LNCaP clone FGC (cell line): Measurements from ENCODE around the gene SWAP70.
"Not testable (repeated sequence)": the region's sequence is repeated elsewhere in the genome, so short reads cannot be mapped to it uniquely, and the experiment has no call there.

Experiments used
- DNase-seq: peaks from one replicate; pipeline ENCODE4 v3.0.0-alpha.2; 2011; ENCODE audit warnings: low read depth
- H3K4me3 ChIP-seq: 2 replicates; pipeline ENCODE4 v1.5.1; 2011; ENCODE audit warnings: mild to moderate bottlenecking, low read depth, low read length, control low read depth
- CTCF ChIP-seq: IDR thresholded peaks from 2 replicates; pipeline ENCODE4 v1.5.1; 2012; ENCODE audit warnings: mild to moderate bottlenecking; ENCODE audit not compliant: control insufficient read depth, insufficient read depth; ENCODE audit errors: extremely low read depth

SWAP70 gene

GRCh38 chr11:9738116-9738515, 74.2 kb downstream of the SWAP70 start:
- no peak for DNase-seq
- H3K4me3 ChIP-seq: no peak overlapping the region
- TF ChIP-seq CTCF: no peak

- no peak for TF ChIP-seq CTCF
- no peak overlapping the region for H3K4me3 ChIP-seq
- no peak for DNase-seq
These were observed 74.8 kb downstream of the SWAP70 start for GRCh38 chr11:9738707-9739106.

GRCh38 chr11:9739123-9739900, 75.4 kb downstream of the SWAP70 start:
- TF ChIP-seq CTCF: no peak
- DNase-seq: no peak
- H3K4me3 ChIP-seq: no peak overlapping the region

GRCh38 chr11:9740202-9740883, 76.5 kb downstream of the SWAP70 start:
- H3K4me3 ChIP-seq: no peak overlapping the region
- no peak for TF ChIP-seq CTCF
- DNase-seq: peak; percentile 88

GRCh38 chr11:9741260-9741659, 77.4 kb downstream of the SWAP70 start:
- DNase-seq: no peak
- H3K4me3 ChIP-seq: no peak overlapping the region
- TF ChIP-seq CTCF: no peak

- not testable (repeated sequence) for DNase-seq, H3K4me3 ChIP-seq
These were observed 79.6 kb downstream of the SWAP70 start for GRCh38 chr11:9743512-9743911.

GRCh38 chr11:9745411-9746211, 81.7 kb downstream of the SWAP70 start:
- H3K4me3 ChIP-seq: no peak overlapping the region
- no peak for TF ChIP-seq CTCF
- DNase-seq: no peak
